Coronary artery (tissue), 2 donors: ENCODE data around the gene PDLIM4.
A peak's percentile ranks its signal among the peaks of the same experiment; 100 is the strongest.

Source experiments
- DNase-seq: peaks from one replicate; pipeline ENCODE4 v3.0.0-alpha.2; 2017; ENCODE audit warnings: low spot score
- H3K27ac ChIP-seq, 2 donors: fragments of 200-600 bp; sonication (generic); one replicate each; pipeline ENCODE4 v1.5.1; 2016 to 2019
- H3K4me3 ChIP-seq: fragments of 200-600 bp; sonication (generic); 2 replicates; pipeline ENCODE4 v1.5.1; 2016; ENCODE audit warnings: mild to moderate bottlenecking, moderate library complexity
- TF ChIP-seq, protein P1 (sequence below): fragments of 200-600 bp; sonication (generic); IDR thresholded peaks from one replicate; pipeline ENCODE4 v1.5.1; 2019; ENCODE audit warnings: antibody characterized with exemption

PDLIM4 gene

DNA sequence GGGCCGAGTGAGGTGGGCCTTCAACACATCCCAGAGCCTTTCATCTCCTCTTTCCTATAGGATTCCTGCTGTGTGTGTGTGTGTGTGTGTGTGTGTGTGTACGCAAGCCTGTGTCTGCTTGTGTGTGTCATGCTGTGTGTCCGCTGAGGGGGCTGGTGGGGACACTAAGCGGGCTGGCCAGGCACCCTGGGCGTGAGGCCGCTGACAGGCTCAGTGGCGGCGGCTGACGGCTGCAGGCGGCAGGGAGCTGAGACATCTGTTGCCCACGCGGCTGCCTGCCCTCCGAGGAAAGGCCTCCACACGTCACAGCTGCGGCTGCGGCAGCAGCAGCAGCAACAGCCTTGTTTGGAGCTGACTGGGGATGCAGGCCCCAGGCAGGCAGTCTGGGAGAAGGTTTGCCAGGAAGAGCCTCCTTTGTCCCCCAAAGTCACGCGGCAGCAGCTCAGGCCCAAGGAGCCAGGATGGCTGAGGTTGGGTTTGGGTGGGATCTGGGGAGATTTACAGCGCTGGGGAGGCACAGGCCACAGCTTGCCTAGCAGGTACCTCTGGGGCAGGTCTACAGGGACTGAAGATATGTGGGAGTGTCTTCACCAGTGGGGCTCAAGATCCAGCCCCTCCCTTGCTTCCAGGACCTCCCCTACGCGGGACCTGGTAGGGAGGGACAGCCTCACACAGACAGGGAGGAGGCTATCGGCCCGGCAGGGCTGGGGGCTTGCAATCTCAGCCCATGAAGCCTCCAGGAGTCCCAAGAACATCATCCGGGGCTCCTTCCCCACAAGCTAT lies 1.8 kb downstream of the PDLIM4 start:
- DNase-seq, result peak; percentile 80
- H3K27ac ChIP-seq, result peak overlapping the region; percentile 83 to 94
- peak overlapping the region; percentile 81 for H3K4me3 ChIP-seq
- TF ChIP-seq, protein P1, sequence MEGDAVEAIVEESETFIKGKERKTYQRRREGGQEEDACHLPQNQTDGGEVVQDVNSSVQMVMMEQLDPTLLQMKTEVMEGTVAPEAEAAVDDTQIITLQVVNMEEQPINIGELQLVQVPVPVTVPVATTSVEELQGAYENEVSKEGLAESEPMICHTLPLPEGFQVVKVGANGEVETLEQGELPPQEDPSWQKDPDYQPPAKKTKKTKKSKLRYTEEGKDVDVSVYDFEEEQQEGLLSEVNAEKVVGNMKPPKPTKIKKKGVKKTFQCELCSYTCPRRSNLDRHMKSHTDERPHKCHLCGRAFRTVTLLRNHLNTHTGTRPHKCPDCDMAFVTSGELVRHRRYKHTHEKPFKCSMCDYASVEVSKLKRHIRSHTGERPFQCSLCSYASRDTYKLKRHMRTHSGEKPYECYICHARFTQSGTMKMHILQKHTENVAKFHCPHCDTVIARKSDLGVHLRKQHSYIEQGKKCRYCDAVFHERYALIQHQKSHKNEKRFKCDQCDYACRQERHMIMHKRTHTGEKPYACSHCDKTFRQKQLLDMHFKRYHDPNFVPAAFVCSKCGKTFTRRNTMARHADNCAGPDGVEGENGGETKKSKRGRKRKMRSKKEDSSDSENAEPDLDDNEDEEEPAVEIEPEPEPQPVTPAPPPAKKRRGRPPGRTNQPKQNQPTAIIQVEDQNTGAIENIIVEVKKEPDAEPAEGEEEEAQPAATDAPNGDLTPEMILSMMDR, result no peak

DNA sequence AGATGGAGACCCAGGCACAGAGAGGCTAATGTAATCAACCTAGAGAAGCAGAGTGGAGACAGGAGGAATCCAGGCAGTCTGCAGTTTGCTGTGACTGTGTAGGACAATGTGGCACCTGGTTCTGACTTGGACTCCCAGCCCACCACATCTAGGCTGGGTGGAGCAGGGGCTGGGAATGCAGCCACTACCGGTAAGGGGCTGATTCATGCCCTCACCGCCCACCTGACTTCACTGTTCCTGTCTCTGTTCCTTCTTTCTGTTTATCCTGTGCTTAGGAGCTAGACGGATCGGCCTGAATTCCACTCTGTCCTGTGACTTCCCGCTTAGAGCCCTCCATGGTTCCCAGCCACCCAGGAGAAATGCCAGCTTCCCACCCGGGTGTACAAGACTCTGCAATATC lies 2.6 kb downstream of the PDLIM4 start:
- DNase-seq, result peak; percentile 69
- Histone ChIP-seq H3K4me3 (peak overlapping the region; percentile 81), H3K27ac (peak overlapping the region; percentile 83 to 94)
- TF ChIP-seq, protein P1, result no peak

DNA sequence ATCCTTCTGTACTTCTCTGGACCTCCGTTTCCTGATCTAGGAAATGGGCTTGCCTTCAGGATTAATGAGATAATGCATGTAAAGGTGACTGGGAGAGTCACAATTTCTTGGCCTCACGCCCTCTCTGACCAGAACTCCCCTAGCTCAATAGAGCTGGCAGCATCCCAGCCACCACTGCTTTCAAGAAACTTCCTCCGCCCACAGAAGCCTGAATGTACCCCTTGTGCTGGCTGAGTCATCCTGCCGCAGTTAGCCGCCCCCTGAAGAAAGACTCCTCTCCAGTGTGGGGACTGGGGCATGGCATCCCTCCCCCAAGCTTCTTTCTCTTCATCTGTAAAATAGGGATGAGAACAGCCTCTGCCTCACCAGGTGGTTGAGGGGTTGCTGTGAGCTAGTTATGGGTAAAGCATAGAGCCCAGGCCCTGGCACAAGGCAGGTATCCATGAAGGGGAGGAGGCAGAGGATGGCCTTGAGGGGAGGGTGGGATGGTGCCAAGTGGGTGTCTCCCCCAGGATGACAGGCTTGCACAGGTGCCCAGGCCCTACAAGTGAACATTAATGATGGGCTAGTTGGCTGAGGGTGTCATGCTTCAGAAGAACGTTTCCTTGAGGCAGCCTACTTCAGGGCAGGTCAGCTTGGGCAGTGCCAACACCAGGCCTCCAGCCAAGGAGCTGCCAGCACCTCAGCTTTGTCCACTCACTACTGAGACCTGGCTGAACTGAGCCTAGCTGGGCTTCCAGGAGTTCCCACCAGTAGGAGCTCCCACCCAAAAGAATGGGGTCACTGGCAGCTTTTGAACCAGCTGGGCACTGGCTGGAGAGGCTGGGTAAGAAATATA lies 3.4 kb downstream of the PDLIM4 start:
- DNase-seq, result peak; percentile 72
- Histone ChIP-seq H3K4me3 (peak overlapping the region; percentile 81), H3K27ac (peak overlapping the region; percentile 38 to 94)
- TF ChIP-seq, protein P1, result no peak

DNA sequence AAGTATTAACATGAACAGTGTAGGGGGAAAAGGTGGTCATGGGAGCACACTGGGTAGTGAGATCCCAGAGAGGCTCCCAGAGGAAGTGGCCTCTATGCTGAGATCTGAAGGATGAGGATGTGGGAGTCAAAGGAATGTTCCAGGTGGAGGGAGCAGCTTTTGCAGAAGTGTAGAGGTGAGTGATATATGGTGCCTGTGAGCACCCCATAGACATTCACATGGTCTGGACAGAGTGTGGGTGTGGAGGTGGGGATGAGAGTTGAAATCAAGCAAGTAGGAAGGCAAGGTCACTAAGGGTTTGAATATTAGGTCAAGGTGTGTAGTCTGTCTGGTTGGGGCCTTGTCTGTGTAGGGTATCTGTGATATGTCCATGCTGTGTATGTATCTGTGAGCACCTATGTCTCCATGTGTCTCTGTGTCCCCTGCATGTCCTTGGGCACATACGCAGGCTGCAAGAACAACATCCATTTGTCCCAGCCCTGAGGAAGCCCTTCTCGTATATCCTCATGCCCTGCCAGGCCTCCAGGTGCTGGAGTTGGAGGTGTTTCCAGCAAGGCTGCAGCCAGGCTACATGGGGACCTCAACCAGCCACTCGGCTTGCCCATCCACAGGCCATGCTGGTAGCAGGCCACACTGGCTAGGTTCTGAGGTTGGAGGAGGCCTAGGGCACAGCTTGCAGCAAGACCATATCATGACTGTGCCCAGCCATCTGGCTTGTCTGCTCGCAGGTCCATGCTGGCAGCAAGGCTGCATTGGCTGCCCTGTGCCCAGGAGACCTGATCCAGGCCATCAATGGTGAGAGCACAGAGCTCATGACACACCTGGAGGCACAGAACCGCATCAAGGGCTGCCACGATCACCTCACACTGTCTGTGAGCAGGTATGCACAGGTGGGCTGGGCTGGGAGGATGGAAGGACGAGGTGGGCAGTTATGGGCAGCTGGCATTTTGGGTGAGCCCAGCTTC lies 4.7 kb downstream of the PDLIM4 start:
- TF ChIP-seq, protein P1, result no peak
- H3K27ac ChIP-seq, result peak overlapping the region in 1 of 2 donors; percentile 94
- no peak overlapping the region for H3K4me3 ChIP-seq
- peak; percentile 69 for DNase-seq

DNA sequence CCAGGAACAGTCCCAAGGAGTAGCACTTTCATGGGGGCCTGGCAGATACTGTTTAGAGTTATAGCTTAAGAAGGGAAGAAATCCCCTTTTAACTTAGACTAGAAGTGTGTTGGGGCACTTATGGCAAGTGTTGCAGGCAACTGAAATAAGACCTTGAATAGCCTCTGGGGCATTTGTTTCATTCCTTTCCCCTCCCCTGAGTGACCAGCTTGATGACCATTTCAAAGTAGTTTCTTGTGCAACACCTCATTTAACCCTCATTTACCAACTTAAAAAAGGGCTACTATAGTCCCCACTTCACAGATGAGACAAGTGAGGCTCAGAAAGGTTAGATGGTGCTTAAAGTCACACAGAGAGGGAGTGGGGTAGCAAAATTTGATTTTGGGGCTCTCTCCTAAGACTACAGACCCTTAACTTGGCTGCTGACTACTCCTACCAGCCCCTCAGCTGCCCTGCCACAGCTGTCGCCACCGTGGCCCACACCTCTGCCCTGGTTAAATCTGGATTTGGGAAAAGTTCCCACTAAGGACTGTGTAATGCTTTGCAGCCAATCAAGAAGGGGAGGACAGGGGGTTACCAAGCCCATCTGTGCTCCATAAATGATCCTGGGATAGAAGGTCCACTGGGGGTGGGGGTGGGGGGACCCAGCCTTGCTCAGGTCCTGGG lies 5.5 kb downstream of the PDLIM4 start:
- TF ChIP-seq, protein P1, result no peak
- Histone ChIP-seq H3K27ac (peak overlapping the region; percentile 44 to 94), H3K4me3 (no peak overlapping the region)
- DNase-seq, result no peak
